Osteoblast (primary cell): Measurements from ENCODE around the gene FAM186B. TPM values are rescaled to one million over a fixed set of nuclear protein-coding genes. Genes with fewer than 3 reads are reported as not detected.

ENCODE experiments used
- DNase-seq: peaks from one replicate; pipeline ENCODE4 v3.0.0; 2011; ENCODE audit warnings: low spot score, mixed read lengths; ENCODE audit not compliant: insufficient read length; ENCODE audit errors: missing footprints
- H2AFZ ChIP-seq: 2 replicates; pipeline ENCODE4 v1.6.0; 2011; ENCODE audit warnings: mild to moderate bottlenecking, low read length
- H3K27ac ChIP-seq: 2 replicates; pipeline ENCODE4 v1.5.1; 2011; ENCODE audit warnings: mild to moderate bottlenecking, low read depth, low read length, moderate library complexity
- H3K27me3 ChIP-seq: 2 replicates; pipeline ENCODE4 v1.6.0; 2012; ENCODE audit warnings: mild to moderate bottlenecking, control low read depth, inconsistent platforms, low read length, moderate library complexity; ENCODE audit not compliant: insufficient read depth
- H3K36me3 ChIP-seq: 2 replicates; pipeline ENCODE4 v1.5.1; 2011; ENCODE audit warnings: mild to moderate bottlenecking, low read length, control low read depth, moderate library complexity; ENCODE audit not compliant: insufficient read depth
- H3K4me1 ChIP-seq: 2 replicates; pipeline ENCODE4 v1.5.1; 2011; ENCODE audit warnings: mild to moderate bottlenecking, low read length, control low read depth, moderate library complexity; ENCODE audit not compliant: insufficient read depth
- H3K4me2 ChIP-seq: 2 replicates; pipeline ENCODE4 v1.6.0; 2011; ENCODE audit warnings: mild to moderate bottlenecking, low read length; ENCODE audit not compliant: insufficient read depth
- H3K4me3 ChIP-seq: fragments of 200-600 bp; sonication (generic); 3 replicates; pipeline ENCODE4 v1.5.1; 2012; ENCODE audit warnings: mild to moderate bottlenecking, low read length, inconsistent platforms; ENCODE audit not compliant: insufficient read depth
- H3K79me2 ChIP-seq: 2 replicates; pipeline ENCODE4 v1.6.0; 2012; ENCODE audit warnings: mild to moderate bottlenecking, low read length, control low read depth, inconsistent platforms; ENCODE audit not compliant: insufficient read depth
- H3K9me3 ChIP-seq: 2 replicates; pipeline ENCODE4 v1.5.1; 2011; ENCODE audit warnings: low read depth, low read length, control low read depth
- H4K20me1 ChIP-seq: 2 replicates; pipeline ENCODE4 v1.6.0; 2012; ENCODE audit warnings: mild to moderate bottlenecking, low read length, control low read depth; ENCODE audit not compliant: insufficient read depth
- CTCF ChIP-seq: IDR thresholded peaks from 2 replicates; pipeline ENCODE4 v1.5.1; 2011; ENCODE audit warnings: mild to moderate bottlenecking, low read depth, low read length, moderate library complexity; ENCODE audit errors: extremely low read depth
- total RNA-seq: library from RNA; depleted of rRNA; stranded (reverse); fragments of >200 nt; gene quantifications from 2 replicates; pipeline ENCODE4 v1.2.3, GENCODE V29; 2012

The FAM186B gene
- total RNA-seq, 1 donor, result 0.72 TPM

DNA sequence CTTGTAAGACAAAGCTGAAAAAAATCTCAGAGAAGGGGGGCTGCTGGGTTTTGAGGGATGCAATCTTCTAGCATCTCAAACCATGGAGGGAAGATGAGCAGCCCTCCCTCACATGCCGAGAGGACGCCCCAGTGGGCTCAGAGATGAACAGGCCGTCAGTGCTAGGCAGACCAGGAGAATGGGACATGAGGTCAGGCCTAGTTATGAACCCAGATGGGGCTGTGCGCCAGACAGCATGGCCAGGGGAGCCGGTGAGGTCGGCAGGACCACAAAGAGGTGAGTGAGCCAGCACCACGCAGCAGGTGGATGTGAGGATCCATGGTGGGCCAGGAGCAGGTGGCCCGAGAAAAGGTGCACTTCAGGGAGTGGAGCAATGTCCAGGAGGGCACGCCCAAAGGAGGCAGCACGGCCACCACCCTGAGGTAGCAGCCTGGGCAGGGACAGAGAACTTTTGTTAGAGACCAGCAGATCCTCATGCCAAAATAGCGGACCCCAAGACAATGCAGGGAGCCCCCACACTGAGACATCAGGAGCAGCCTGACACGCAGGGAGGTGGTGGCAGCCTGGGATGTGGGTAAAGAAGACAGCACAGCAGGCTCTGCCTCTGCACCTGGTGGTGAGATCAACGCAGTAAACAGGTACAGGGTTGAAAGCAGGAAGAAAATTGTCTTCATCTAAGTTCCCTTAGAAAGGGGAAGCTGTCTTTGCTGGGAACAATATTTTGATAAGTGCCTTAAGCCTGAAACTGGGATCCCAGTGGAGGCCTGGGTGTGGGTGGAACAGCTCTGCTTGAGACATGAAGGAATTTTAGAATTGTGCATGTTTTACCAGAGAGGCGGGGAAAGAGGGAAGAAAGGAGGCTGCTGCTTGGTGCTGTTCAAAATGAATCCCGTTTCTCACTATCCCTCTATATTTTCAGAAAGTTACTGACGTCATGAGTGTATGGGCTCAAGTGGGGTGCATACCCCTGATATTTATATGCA is 19.7 kb downstream of the FAM186B start:
- no peak overlapping the region for H3K4me2 ChIP-seq
- no peaks in the 10 kb centered on the region for H3K9me3 ChIP-seq
- H3K27me3 ChIP-seq, result no peaks in the 10 kb centered on the region
- DNase-seq, result no peak
- H3K27ac ChIP-seq, result no peak overlapping the region
- no peaks in the 10 kb centered on the region for H3K36me3 ChIP-seq
- peaks cover 4% of the 10 kb centered on the region for H3K4me1 ChIP-seq
- H3K4me3 ChIP-seq, result no peak overlapping the region
- H4K20me1 ChIP-seq, result peaks cover 7% of the 10 kb centered on the region
- no peak overlapping the region for H2AFZ ChIP-seq
- no peak for TF ChIP-seq CTCF
- H3K79me2 ChIP-seq, result peaks cover 4% of the 10 kb centered on the region

GRCh38 chr12:49584591-49584990 is 20.8 kb downstream of the FAM186B start:
- Histone ChIP-seq H3K4me3 (no peak overlapping the region), H3K36me3 (no peaks in the 10 kb centered on the region), H3K4me2 (no peak overlapping the region), H3K79me2 (peaks cover 4% of the 10 kb centered on the region), H3K27me3 (no peaks in the 10 kb centered on the region), H3K27ac (no peak overlapping the region), H3K9me3 (no peaks in the 10 kb centered on the region), H3K4me1 (peaks cover 4% of the 10 kb centered on the region), H4K20me1 (peaks cover 8% of the 10 kb centered on the region), H2AFZ (no peak overlapping the region)
- DNase-seq, result no peak
- TF ChIP-seq CTCF, result no peak

DNA sequence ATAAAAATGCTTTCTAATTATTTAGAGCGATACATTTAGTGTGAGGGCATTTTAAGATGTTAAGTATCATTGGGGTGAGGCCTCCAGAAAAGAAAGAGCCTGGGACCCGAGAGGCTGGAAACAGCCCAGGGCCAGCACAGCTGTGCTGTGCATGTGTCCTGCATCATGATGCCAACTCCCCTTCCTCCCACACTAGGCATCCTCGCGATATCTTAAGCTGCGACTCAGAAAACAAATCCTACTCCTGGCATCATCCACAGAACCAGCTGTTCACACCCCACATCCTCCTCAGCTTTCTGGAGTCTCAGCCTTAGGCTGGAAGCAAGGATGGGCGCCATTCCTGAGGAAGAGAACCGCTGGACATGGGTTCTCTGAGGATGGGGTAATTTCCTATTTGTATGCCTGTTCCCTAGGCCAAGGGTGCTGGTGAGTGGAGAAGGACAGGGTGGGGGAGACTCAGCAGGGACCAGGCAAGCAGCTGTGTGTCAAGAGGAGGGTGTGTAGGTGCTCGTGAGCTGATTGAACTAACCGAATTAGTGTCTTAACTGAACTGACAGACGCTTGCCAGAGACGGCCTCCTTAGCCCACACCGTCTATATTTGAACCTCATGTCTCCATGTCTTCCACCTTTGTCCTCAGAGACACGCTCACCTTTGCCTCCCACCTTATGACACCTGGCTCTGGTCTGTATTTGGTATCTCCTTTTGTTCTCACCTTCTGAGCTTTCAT is 21.9 kb downstream of the FAM186B start:
- Histone ChIP-seq H3K27ac (no peak overlapping the region), H4K20me1 (peaks cover 11% of the 10 kb centered on the region), H3K79me2 (peaks cover 4% of the 10 kb centered on the region), H3K4me3 (no peak overlapping the region), H3K4me1 (no peaks in the 10 kb centered on the region), H3K36me3 (no peaks in the 10 kb centered on the region), H3K9me3 (no peaks in the 10 kb centered on the region), H3K27me3 (no peaks in the 10 kb centered on the region), H2AFZ (no peak overlapping the region), H3K4me2 (no peak overlapping the region)
- DNase-seq, result no peak
- TF ChIP-seq CTCF, result no peak

GRCh38 chr12:49582850-49583249 is 22.6 kb downstream of the FAM186B start:
- H3K4me1 ChIP-seq, result no peaks in the 10 kb centered on the region
- H3K27ac ChIP-seq, result no peak overlapping the region
- H3K36me3 ChIP-seq, result no peaks in the 10 kb centered on the region
- peaks cover 13% of the 10 kb centered on the region for H4K20me1 ChIP-seq
- H3K4me3 ChIP-seq, result no peak overlapping the region
- peaks cover 4% of the 10 kb centered on the region for H3K79me2 ChIP-seq
- no peak for TF ChIP-seq CTCF
- DNase-seq, result no peak
- no peaks in the 10 kb centered on the region for H3K9me3 ChIP-seq
- H3K4me2 ChIP-seq, result no peak overlapping the region
- H3K27me3 ChIP-seq, result no peaks in the 10 kb centered on the region
- H2AFZ ChIP-seq, result no peak overlapping the region
